GM23338 (cell line): ENCODE data around the gene METTL3. TPM values are rescaled to one million over a fixed set of nuclear protein-coding genes. Genes with fewer than 3 reads are reported as not detected.

Experiments
- ATAC-seq: fragments of 200-7000 bp; cut with Tn5 transposase; 3 replicates; pipeline ENCODE4 v1.9.1; 2020
- DNase-seq: peaks from one replicate; pipeline ENCODE4 v3.0.0-alpha.2; 2015; ENCODE audit warnings: low spot score
- H2AFZ ChIP-seq: fragments of 200-600 bp; sonication (generic); 2 replicates; pipeline ENCODE4 v1.8.0; 2016; ENCODE audit warnings: antibody characterized with exemption, mild to moderate bottlenecking, moderate library complexity
- H3F3A ChIP-seq: fragments of 200-600 bp; sonication (generic); replicated peaks from 2 replicates; pipeline ENCODE4 v1.8.0; 2017; ENCODE audit warnings: antibody characterized with exemption, mixed run types, low read depth
- H3K27ac ChIP-seq: fragments of 200-600 bp; sonication (generic); 2 replicates; pipeline ENCODE4 v1.6.1; 2016; ENCODE audit warnings: low read depth
- H3K27me3 ChIP-seq: fragments of 200-600 bp; sonication (generic); 2 replicates; pipeline ENCODE4 v1.8.0; 2016; ENCODE audit warnings: mild to moderate bottlenecking, mixed run types, moderate library complexity; ENCODE audit not compliant: insufficient read depth
- H3K36me3 ChIP-seq: fragments of 200-600 bp; sonication (generic); 2 replicates; pipeline ENCODE4 v1.8.0; 2016; ENCODE audit warnings: mild to moderate bottlenecking; ENCODE audit not compliant: insufficient read depth
- H3K4me1 ChIP-seq: fragments of 200-600 bp; sonication (generic); 2 replicates; pipeline ENCODE4 v1.8.0; 2016; ENCODE audit warnings: mild to moderate bottlenecking, moderate library complexity; ENCODE audit not compliant: insufficient read depth
- H3K4me2 ChIP-seq: fragments of 200-600 bp; sonication (generic); 2 replicates; pipeline ENCODE4 v1.7.1; 2017; ENCODE audit warnings: mixed run types
- H3K4me3 ChIP-seq: fragments of 200-600 bp; sonication (generic); 2 replicates; pipeline ENCODE4 v1.6.1; 2016; ENCODE audit warnings: mixed run types
- H3K79me2 ChIP-seq: fragments of 200-600 bp; sonication (generic); replicated peaks from 2 replicates; pipeline ENCODE4 v1.8.0; 2017; ENCODE audit warnings: mild to moderate bottlenecking; ENCODE audit not compliant: insufficient read depth
- H3K9me2 ChIP-seq: fragments of 200-600 bp; sonication (generic); 2 replicates; pipeline ENCODE4 v1.8.0; 2017; ENCODE audit not compliant: insufficient read depth
- H4K20me1 ChIP-seq: fragments of 200-600 bp; sonication (generic); replicated peaks from 2 replicates; pipeline ENCODE4 v1.8.0; 2017; ENCODE audit warnings: mild to moderate bottlenecking; ENCODE audit not compliant: insufficient read depth
- H3K27ac Mint-ChIP-seq: 2 replicates; pipeline ENCODE4 v1.8.0; 2020; ENCODE audit warnings: inconsistent platforms, mild to moderate bottlenecking, moderate library complexity, mixed read lengths
- H3K27me3 Mint-ChIP-seq: 3 replicates; pipeline ENCODE4 v1.8.0; 2022; ENCODE audit warnings: low read depth, mild to moderate bottlenecking, moderate library complexity, mixed read lengths, inconsistent platforms; ENCODE audit not compliant: insufficient read depth, poor library complexity
- H3K36me3 Mint-ChIP-seq: 3 replicates; pipeline ENCODE4 v1.8.0; 2021; ENCODE audit warnings: low read depth, mild to moderate bottlenecking, inconsistent platforms, moderate library complexity, mixed read lengths
- H3K4me1 Mint-ChIP-seq: 3 replicates; pipeline ENCODE4 v1.8.0; 2020; ENCODE audit warnings: mild to moderate bottlenecking, inconsistent platforms, mixed read lengths
- H3K4me3 Mint-ChIP-seq: 3 replicates; pipeline ENCODE4 v1.8.0; 2021; ENCODE audit warnings: moderate library complexity, mild to moderate bottlenecking, inconsistent platforms, mixed read lengths
- H3K9me3 Mint-ChIP-seq: 3 replicates; pipeline ENCODE4 v1.8.0; 2020; ENCODE audit warnings: moderate library complexity, mild to moderate bottlenecking, inconsistent platforms, mixed read lengths
- EZH2 ChIP-seq: fragments of 200-600 bp; sonication (generic); IDR thresholded peaks from one replicate; pipeline ENCODE4 v1.8.0; 2017; ENCODE audit warnings: antibody characterized with exemption, mild to moderate bottlenecking, low read depth; ENCODE audit not compliant: unreplicated experiment
- EZH2phosphoT487 ChIP-seq: fragments of 200-600 bp; sonication (generic); IDR thresholded peaks from one replicate; pipeline ENCODE4 v1.8.1; 2018; ENCODE audit warnings: antibody characterized with exemption; ENCODE audit not compliant: unreplicated experiment
- JUNB ChIP-seq: IDR thresholded peaks from one replicate; pipeline ENCODE4 v1.6.1; 2016; ENCODE audit warnings: antibody characterized with exemption; ENCODE audit not compliant: unreplicated experiment
- NANOG ChIP-seq: IDR thresholded peaks from 2 replicates; pipeline ENCODE4 v1.6.1; 2016; ENCODE audit warnings: antibody characterized with exemption, borderline replicate concordance
- POLR2AphosphoS5 ChIP-seq: IDR thresholded peaks from 2 replicates; pipeline ENCODE4 v1.6.1; 2016; ENCODE audit warnings: antibody characterized with exemption, low read depth
- STAT1 ChIP-seq: IDR thresholded peaks from one replicate; pipeline ENCODE4 v1.6.1; 2016; ENCODE audit warnings: antibody characterized with exemption; ENCODE audit not compliant: unreplicated experiment
- ZNF114 ChIP-seq: fragments of 250-450 bp; sonication (Bioruptor Pico); IDR thresholded peaks from 2 replicates; pipeline ENCODE4 v1.5.0; 2020; ENCODE audit warnings: mild to moderate bottlenecking, moderate library complexity
- ZNF331 ChIP-seq: fragments of 250-450 bp; sonication (Bioruptor Pico); IDR thresholded peaks from 2 replicates; pipeline ENCODE4 v1.5.0; 2020; ENCODE audit warnings: low read depth, mild to moderate bottlenecking, moderate library complexity
- polyA plus RNA-seq: library from polyadenylated mRNA; unstranded; fragments of >200 nt; fragmentation: Nextera tagmentation; extraction: Ambion mirVana; gene quantifications from 2 replicates; pipeline ENCODE4 v1.2.1, GENCODE V29; 2016
- total RNA-seq: library from RNA; depleted of rRNA; stranded (reverse); fragments of >200 nt; shearing (Covaris generic); gene quantifications from 2 replicates; pipeline ENCODE4 v1.2.3, GENCODE V29; 2014
- TF ChIP-seq, protein P1 (sequence below): IDR thresholded peaks from one replicate; pipeline ENCODE4 v1.6.1; 2018; ENCODE audit warnings: antibody characterized with exemption; ENCODE audit not compliant: unreplicated experiment
- TF ChIP-seq, protein P2 (sequence below): IDR thresholded peaks from 2 replicates; pipeline ENCODE4 v1.6.1; 2016; ENCODE audit warnings: antibody characterized with exemption
- TF ChIP-seq, protein P3 (sequence below): fragments of 250-450 bp; sonication (Bioruptor Pico); IDR thresholded peaks from 2 replicates; pipeline ENCODE4 v1.5.0; 2020; ENCODE audit warnings: mild to moderate bottlenecking, moderate library complexity

The METTL3 gene
- total and polyA plus RNA-seq, 2 experiments from 2014 or later, result 100 to 140 TPM

DNA sequence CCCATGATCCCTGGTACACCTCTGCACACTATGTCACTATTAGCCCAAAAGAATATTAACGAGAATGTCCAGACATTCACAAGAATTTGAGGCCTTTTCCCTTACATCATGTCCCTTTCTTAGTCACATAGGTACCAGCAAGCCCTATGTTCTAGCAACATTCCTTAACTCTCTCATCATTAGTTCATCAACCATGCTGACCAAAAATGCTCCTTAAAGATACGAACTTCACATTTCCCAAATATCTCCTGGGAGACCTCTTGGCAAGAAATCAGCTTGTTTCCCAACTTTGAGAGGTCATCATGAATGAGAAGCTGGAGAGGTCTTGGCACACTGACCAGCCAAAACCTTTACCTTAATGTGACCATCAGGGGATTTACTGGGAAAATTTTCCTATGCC lies 10.4 kb upstream of the METTL3 start (continued):
- TF ChIP-seq ZNF114 (no peak), EZH2 (no peak)
- TF ChIP-seq, protein P1, sequence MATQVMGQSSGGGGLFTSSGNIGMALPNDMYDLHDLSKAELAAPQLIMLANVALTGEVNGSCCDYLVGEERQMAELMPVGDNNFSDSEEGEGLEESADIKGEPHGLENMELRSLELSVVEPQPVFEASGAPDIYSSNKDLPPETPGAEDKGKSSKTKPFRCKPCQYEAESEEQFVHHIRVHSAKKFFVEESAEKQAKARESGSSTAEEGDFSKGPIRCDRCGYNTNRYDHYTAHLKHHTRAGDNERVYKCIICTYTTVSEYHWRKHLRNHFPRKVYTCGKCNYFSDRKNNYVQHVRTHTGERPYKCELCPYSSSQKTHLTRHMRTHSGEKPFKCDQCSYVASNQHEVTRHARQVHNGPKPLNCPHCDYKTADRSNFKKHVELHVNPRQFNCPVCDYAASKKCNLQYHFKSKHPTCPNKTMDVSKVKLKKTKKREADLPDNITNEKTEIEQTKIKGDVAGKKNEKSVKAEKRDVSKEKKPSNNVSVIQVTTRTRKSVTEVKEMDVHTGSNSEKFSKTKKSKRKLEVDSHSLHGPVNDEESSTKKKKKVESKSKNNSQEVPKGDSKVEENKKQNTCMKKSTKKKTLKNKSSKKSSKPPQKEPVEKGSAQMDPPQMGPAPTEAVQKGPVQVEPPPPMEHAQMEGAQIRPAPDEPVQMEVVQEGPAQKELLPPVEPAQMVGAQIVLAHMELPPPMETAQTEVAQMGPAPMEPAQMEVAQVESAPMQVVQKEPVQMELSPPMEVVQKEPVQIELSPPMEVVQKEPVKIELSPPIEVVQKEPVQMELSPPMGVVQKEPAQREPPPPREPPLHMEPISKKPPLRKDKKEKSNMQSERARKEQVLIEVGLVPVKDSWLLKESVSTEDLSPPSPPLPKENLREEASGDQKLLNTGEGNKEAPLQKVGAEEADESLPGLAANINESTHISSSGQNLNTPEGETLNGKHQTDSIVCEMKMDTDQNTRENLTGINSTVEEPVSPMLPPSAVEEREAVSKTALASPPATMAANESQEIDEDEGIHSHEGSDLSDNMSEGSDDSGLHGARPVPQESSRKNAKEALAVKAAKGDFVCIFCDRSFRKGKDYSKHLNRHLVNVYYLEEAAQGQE, result no peak
- TF ChIP-seq, protein P2, sequence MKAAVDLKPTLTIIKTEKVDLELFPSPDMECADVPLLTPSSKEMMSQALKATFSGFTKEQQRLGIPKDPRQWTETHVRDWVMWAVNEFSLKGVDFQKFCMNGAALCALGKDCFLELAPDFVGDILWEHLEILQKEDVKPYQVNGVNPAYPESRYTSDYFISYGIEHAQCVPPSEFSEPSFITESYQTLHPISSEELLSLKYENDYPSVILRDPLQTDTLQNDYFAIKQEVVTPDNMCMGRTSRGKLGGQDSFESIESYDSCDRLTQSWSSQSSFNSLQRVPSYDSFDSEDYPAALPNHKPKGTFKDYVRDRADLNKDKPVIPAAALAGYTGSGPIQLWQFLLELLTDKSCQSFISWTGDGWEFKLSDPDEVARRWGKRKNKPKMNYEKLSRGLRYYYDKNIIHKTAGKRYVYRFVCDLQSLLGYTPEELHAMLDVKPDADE, result no peak

- Histone ChIP-seq H3F3A (peaks cover 36% of the 10 kb centered on the region), H3K4me1 (peaks cover 69% of the 10 kb centered on the region), H3K36me3 (peaks cover 30% of the 10 kb centered on the region), H3K27me3 (no peaks in the 10 kb centered on the region), H2AFZ (no peak overlapping the region), H3K4me3 (peak overlapping the region; percentile 27; the same call in 1 of the 2 replicates), H3K9me2 (no peaks in the 10 kb centered on the region), H3K27ac (peak overlapping the region; percentile 85), H3K79me2 (peaks cover 44% of the 10 kb centered on the region), H4K20me1 (peaks cover 20% of the 10 kb centered on the region), H3K4me2 (peak overlapping the region; percentile 85)
- peak overlapping the region; percentile 20; the same call in 1 of the 3 replicates for H3K4me3 Mint-ChIP-seq
- H3K27ac Mint-ChIP-seq, result peak overlapping the region; percentile 71; the same call in 1 of the 2 replicates
- H3K27me3 Mint-ChIP-seq, result peaks cover 26% of the 10 kb centered on the region
- H3K36me3 Mint-ChIP-seq, result peaks cover 60% of the 10 kb centered on the region
- peaks cover 58% of the 10 kb centered on the region for H3K4me1 Mint-ChIP-seq
- H3K9me3 Mint-ChIP-seq, result no peaks in the 10 kb centered on the region; the same call in 1 of the 3 replicates
- no peak for DNase-seq
- ATAC-seq, result no peak
- TF ChIP-seq STAT1 (no peak), ZNF114 (no peak), NANOG (no peak), POLR2AphosphoS5 (no peak), EZH2phosphoT487 (no peak), JUNB (no peak), ZNF331 (no peak), EZH2 (no peak)
- TF ChIP-seq, protein P3, sequence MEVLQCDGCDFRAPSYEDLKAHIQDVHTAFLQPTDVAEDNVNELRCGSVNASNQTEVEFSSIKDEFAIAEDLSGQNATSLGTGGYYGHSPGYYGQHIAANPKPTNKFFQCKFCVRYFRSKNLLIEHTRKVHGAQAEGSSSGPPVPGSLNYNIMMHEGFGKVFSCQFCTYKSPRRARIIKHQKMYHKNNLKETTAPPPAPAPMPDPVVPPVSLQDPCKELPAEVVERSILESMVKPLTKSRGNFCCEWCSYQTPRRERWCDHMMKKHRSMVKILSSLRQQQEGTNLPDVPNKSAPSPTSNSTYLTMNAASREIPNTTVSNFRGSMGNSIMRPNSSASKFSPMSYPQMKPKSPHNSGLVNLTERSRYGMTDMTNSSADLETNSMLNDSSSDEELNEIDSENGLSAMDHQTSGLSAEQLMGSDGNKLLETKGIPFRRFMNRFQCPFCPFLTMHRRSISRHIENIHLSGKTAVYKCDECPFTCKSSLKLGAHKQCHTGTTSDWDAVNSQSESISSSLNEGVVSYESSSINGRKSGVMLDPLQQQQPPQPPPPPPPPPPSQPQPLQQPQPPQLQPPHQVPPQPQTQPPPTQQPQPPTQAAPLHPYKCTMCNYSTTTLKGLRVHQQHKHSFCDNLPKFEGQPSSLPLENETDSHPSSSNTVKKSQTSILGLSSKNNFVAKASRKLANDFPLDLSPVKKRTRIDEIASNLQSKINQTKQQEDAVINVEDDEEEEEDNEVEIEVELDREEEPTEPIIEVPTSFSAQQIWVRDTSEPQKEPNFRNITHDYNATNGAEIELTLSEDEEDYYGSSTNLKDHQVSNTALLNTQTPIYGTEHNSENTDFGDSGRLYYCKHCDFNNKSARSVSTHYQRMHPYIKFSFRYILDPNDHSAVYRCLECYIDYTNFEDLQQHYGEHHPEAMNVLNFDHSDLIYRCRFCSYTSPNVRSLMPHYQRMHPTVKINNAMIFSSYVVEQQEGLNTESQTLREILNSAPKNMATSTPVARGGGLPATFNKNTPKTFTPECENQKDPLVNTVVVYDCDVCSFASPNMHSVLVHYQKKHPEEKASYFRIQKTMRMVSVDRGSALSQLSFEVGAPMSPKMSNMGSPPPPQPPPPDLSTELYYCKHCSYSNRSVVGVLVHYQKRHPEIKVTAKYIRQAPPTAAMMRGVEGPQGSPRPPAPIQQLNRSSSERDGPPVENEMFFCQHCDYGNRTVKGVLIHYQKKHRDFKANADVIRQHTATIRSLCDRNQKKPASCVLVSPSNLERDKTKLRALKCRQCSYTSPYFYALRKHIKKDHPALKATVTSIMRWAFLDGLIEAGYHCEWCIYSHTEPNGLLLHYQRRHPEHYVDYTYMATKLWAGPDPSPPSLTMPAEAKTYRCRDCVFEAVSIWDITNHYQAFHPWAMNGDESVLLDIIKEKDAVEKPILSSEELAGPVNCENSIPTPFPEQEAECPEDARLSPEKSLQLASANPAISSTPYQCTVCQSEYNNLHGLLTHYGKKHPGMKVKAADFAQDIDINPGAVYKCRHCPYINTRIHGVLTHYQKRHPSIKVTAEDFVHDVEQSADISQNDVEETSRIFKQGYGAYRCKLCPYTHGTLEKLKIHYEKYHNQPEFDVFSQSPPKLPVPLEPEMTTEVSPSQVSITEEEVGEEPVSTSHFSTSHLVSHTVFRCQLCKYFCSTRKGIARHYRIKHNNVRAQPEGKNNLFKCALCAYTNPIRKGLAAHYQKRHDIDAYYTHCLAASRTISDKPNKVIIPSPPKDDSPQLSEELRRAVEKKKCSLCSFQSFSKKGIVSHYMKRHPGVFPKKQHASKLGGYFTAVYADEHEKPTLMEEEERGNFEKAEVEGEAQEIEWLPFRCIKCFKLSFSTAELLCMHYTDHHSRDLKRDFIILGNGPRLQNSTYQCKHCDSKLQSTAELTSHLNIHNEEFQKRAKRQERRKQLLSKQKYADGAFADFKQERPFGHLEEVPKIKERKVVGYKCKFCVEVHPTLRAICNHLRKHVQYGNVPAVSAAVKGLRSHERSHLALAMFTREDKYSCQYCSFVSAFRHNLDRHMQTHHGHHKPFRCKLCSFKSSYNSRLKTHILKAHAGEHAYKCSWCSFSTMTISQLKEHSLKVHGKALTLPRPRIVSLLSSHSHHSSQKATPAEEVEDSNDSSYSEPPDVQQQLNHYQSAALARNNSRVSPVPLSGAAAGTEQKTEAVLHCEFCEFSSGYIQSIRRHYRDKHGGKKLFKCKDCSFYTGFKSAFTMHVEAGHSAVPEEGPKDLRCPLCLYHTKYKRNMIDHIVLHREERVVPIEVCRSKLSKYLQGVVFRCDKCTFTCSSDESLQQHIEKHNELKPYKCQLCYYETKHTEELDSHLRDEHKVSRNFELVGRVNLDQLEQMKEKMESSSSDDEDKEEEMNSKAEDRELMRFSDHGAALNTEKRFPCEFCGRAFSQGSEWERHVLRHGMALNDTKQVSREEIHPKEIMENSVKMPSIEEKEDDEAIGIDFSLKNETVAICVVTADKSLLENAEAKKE (CRISPR knock-in tag), result no peak
- TF ChIP-seq, protein P2, result no peak
Observed at GRCh38 chr14:21520767-21521166, 9.6 kb upstream of the METTL3 start.
